CD4-positive, alpha-beta memory T cell (primary cell): Measurements from ENCODE around the gene SLMAP. TPM values are rescaled to one million over a fixed set of nuclear protein-coding genes. Genes with fewer than 3 reads are reported as not detected.
"Not testable (repeated sequence)": the region's sequence is repeated elsewhere in the genome, so short reads cannot be mapped to it uniquely, and the experiment has no call there.

ENCODE experiments used
- CTCF ChIA-PET: fragments of 350-600 bp; sonication (Branson Sonifier 250); formaldehyde crosslinking; loops from one replicate; lab custom pipeline; 2021; ENCODE audit warnings: inconsistent platforms; ENCODE audit not compliant: partially characterized antibody; lab: Charles Lee
- POLR2A ChIA-PET: fragments of 350-600 bp; sonication (Branson Sonifier 250); formaldehyde crosslinking; loops from one replicate; lab custom pipeline; 2021; ENCODE audit not compliant: partially characterized antibody; lab: Charles Lee
- DNase-seq, 5 donors: peaks; one replicate each; pipeline versions ENCODE4 v3.0.0 to v3.0.0-alpha.2; 2020 to 2022; ENCODE audit warnings: mixed read lengths in 1 of 5
- H3K27ac ChIP-seq: one replicate; pipeline ENCODE4 v1.7.0; 2013; ENCODE audit warnings: low read depth, low read length
- H3K27me3 ChIP-seq: 2 replicates; pipeline ENCODE4 v1.7.0; 2013; ENCODE audit warnings: mild to moderate bottlenecking, low read length, moderate library complexity; ENCODE audit not compliant: insufficient read depth
- H3K36me3 ChIP-seq: 2 replicates; pipeline ENCODE4 v1.7.0; 2013; ENCODE audit warnings: mild to moderate bottlenecking, low read length, moderate library complexity; ENCODE audit not compliant: insufficient read depth
- H3K4me1 ChIP-seq: 2 replicates; pipeline ENCODE4 v1.7.0; 2013; ENCODE audit warnings: mild to moderate bottlenecking, low read length, moderate library complexity; ENCODE audit not compliant: insufficient read depth
- H3K4me3 ChIP-seq, 2 donors: one replicate each; pipeline ENCODE4 v1.7.0; 2013; ENCODE audit warnings: low read length in 2 of 2, mild to moderate bottlenecking in 1 of 2
- H3K9me3 ChIP-seq, 2 donors: one replicate each; pipeline ENCODE4 v1.7.0; 2013; ENCODE audit warnings: low read length in 2 of 2, control low read depth in 1 of 2; ENCODE audit not compliant: control insufficient read depth in 1 of 2
- H3K27ac Mint-ChIP-seq, 7 donors: one replicate each; pipeline ENCODE4 v1.8.0; 2020 to 2021; ENCODE audit warnings: mixed read lengths in 7 of 7, mild to moderate bottlenecking in 6 of 7, inconsistent platforms in 3 of 7, moderate library complexity in 3 of 7
- H3K27me3 Mint-ChIP-seq, 2 donors: one replicate each; pipeline ENCODE4 v1.8.0; 2020 to 2021; ENCODE audit warnings: mixed read lengths in 2 of 2
- H3K36me3 Mint-ChIP-seq, 2 donors: one replicate each; pipeline ENCODE4 v1.8.0; 2020 to 2021; ENCODE audit warnings: mixed read lengths in 2 of 2, inconsistent platforms in 1 of 2, mild to moderate bottlenecking in 1 of 2
- H3K4me1 Mint-ChIP-seq, 4 donors: one replicate each; pipeline ENCODE4 v1.8.0; 2020 to 2021; ENCODE audit warnings: mixed read lengths in 4 of 4, mild to moderate bottlenecking in 1 of 4
- H3K4me3 Mint-ChIP-seq, 8 donors: one replicate each; pipeline ENCODE4 v1.8.0; 2020 to 2021; ENCODE audit warnings: mixed read lengths in 8 of 8, mild to moderate bottlenecking in 7 of 8, moderate library complexity in 6 of 8, inconsistent platforms in 3 of 8
- H3K9me3 Mint-ChIP-seq, 8 donors: one replicate each; pipeline ENCODE4 v1.8.0; 2020 to 2021; ENCODE audit warnings: mixed read lengths in 8 of 8, mild to moderate bottlenecking in 5 of 8, inconsistent platforms in 3 of 8, moderate library complexity in 1 of 8
- intact Hi-C: fragments of 100-400 bp; cut with micrococcal nuclease; formaldehyde crosslinking; loops from one replicate; pipeline ENCODE4 v1.15.1; 2023
- polyA plus RNA-seq, 2 donors: library from polyadenylated mRNA; unstranded; fragments of 300-500 nt; fragmentation: Illumina TruSeq; gene quantifications; one replicate each; pipeline ENCODE4 v1.2.3, GENCODE V29; 2021
- total RNA-seq, 2 experiments: library from RNA; stranded (reverse); gene quantifications; one replicate each; pipeline ENCODE4 v1.2.3, GENCODE V29; 2021

SLMAP gene
- total and polyA plus RNA-seq, 4 experiments from 2014 or later: 17.5 to 69.0 (median 43.0) TPM

GRCh38 chr3:57803647-57804081 is 47.6 kb downstream of the SLMAP start:
- intact Hi-C loops: loop anchor here (5.0 kb wide), 1 partner anchor 46 kb away; the partner anchor contains the start of gene SLMAP
- H3K9me3 Mint-ChIP-seq: peaks cover 0 to 3% (median 0%) of the 10 kb centered on the region in 8 donors
- H3K27me3 ChIP-seq: no peaks in the 10 kb centered on the region
- DNase-seq: peak in 2 of 5 donors; percentile 9 to 15
- H3K4me1 ChIP-seq: peaks cover 48% of the 10 kb centered on the region
- no peaks in the 10 kb centered on the region for H3K36me3 ChIP-seq
- H3K36me3 Mint-ChIP-seq: no peaks in the 10 kb centered on the region
- H3K4me1 Mint-ChIP-seq: peaks cover 52 to 72% (median 65%) of the 10 kb centered on the region in 4 donors
- no peaks in the 10 kb centered on the region for H3K9me3 ChIP-seq
- POLR2A ChIA-PET: interaction anchor here (0.6 kb wide), 1 partner anchor 12 kb away, joined by 3 read pairs; no protein-coding TSS in a partner anchor
- H3K27me3 Mint-ChIP-seq: no peaks in the 10 kb centered on the region
- peak overlapping the region in 1 of 2 donors; percentile 25 for H3K4me3 ChIP-seq
- peak overlapping the region; percentile 26 to 93 (median 81) for H3K27ac Mint-ChIP-seq
- CTCF ChIA-PET: no interaction called here
- peak overlapping the region; percentile 52 to 88 (median 74) for H3K4me3 Mint-ChIP-seq
- peak overlapping the region; percentile 13 for H3K27ac ChIP-seq

- Mint-ChIP-seq H3K36me3 (no peaks in the 10 kb centered on the region), H3K4me3 (peak overlapping the region in 4 of 8 donors; percentile 6 to 74 (median 10)), H3K27ac (peak overlapping the region in 3 of 7 donors; percentile 42 to 81 (median 45)), H3K27me3 (no peaks in the 10 kb centered on the region), H3K9me3 (peaks cover 0 to 3% (median 0%) of the 10 kb centered on the region in 8 donors), H3K4me1 (peaks cover 52 to 76% (median 64%) of the 10 kb centered on the region in 4 donors)
- H3K4me3 ChIP-seq: no peak overlapping the region
- H3K27ac ChIP-seq: no peak overlapping the region
- no peaks in the 10 kb centered on the region for H3K36me3 ChIP-seq
- no peaks in the 10 kb centered on the region for H3K9me3 ChIP-seq
- ChIA-PET POLR2A (interaction anchor here (0.6 kb wide), 1 partner anchor 41 kb away, joined by 5 read pairs; no protein-coding TSS in a partner anchor), CTCF (no interaction called here)
- H3K4me1 ChIP-seq: peaks cover 48% of the 10 kb centered on the region
- no peak for DNase-seq
- intact Hi-C loops: no loop called here
- no peaks in the 10 kb centered on the region for H3K27me3 ChIP-seq
Measured at GRCh38 chr3:57805266-57805665, 49.2 kb downstream of the SLMAP start.

GRCh38 chr3:57805674-57806073 is 49.6 kb downstream of the SLMAP start:
- Histone ChIP-seq H3K9me3 (no peaks in the 10 kb centered on the region), H3K27me3 (no peaks in the 10 kb centered on the region), H3K4me1 (peaks cover 48% of the 10 kb centered on the region), H3K4me3 (no peak overlapping the region), H3K27ac (no peak overlapping the region), H3K36me3 (no peaks in the 10 kb centered on the region)
- CTCF ChIA-PET: interaction anchor here (1.4 kb wide), 1 partner anchor 10 kb away, joined by 3 read pairs; no protein-coding TSS in a partner anchor
- peaks cover 52 to 75% (median 64%) of the 10 kb centered on the region in 4 donors for H3K4me1 Mint-ChIP-seq
- intact Hi-C loops: no loop called here
- H3K9me3 Mint-ChIP-seq: peaks cover 0 to 3% (median 0%) of the 10 kb centered on the region in 8 donors
- POLR2A ChIA-PET: interaction anchor here (0.6 to 0.7 kb wide), 2 partner anchors 41 to 602 kb away, joined by 3 to 5 read pairs; no protein-coding TSS in a partner anchor
- no peaks in the 10 kb centered on the region for H3K36me3 Mint-ChIP-seq
- no peaks in the 10 kb centered on the region for H3K27me3 Mint-ChIP-seq
- no peak for DNase-seq
- H3K4me3 Mint-ChIP-seq: peak overlapping the region in 4 of 8 donors; percentile 0 to 14 (median 6)
- H3K27ac Mint-ChIP-seq: peak overlapping the region in 2 of 7 donors; percentile 1 to 45

- Mint-ChIP-seq H3K4me1 (peaks cover 55 to 75% (median 65%) of the 10 kb centered on the region in 4 donors), H3K27ac (peak overlapping the region in 1 of 7 donors; percentile 1)
- H3K36me3 ChIP-seq, H3K9me3 ChIP-seq, intact Hi-C loops, H3K27ac ChIP-seq, DNase-seq, H3K27me3 ChIP-seq, H3K4me3 Mint-ChIP-seq, H3K9me3 Mint-ChIP-seq, H3K27me3 Mint-ChIP-seq, H3K4me3 ChIP-seq, H3K36me3 Mint-ChIP-seq: not testable (repeated sequence)
- ChIA-PET POLR2A (interaction anchor here (0.6 to 0.7 kb wide), 2 partner anchors 100 to 603 kb away, joined by 3 read pairs; no protein-coding TSS in a partner anchor), CTCF (interaction anchor here (1.2 to 1.4 kb wide), 2 partner anchors 9 to 210 kb away, joined by 3 read pairs; no protein-coding TSS in a partner anchor)
- peaks cover 48% of the 10 kb centered on the region for H3K4me1 ChIP-seq
Measured at GRCh38 chr3:57806195-57806594, 50.1 kb downstream of the SLMAP start.

- ChIA-PET CTCF (no interaction called here), POLR2A (no interaction called here)
- H3K27me3 ChIP-seq: no peaks in the 10 kb centered on the region
- no peaks in the 10 kb centered on the region for H3K27me3 Mint-ChIP-seq
- H3K9me3 ChIP-seq: no peaks in the 10 kb centered on the region
- no peaks in the 10 kb centered on the region for H3K36me3 ChIP-seq
- H3K4me3 Mint-ChIP-seq: peak overlapping the region in 1 of 8 donors; percentile 1
- peaks cover 0 to 4% (median 0%) of the 10 kb centered on the region in 8 donors for H3K9me3 Mint-ChIP-seq
- intact Hi-C loops: no loop called here
- H3K27ac Mint-ChIP-seq: no peak overlapping the region
- H3K27ac ChIP-seq: no peak overlapping the region
- H3K4me1 ChIP-seq: peaks cover 34% of the 10 kb centered on the region
- H3K36me3 Mint-ChIP-seq: peaks cover 2 to 7% of the 10 kb centered on the region in 2 donors
- no peak for DNase-seq
- peaks cover 40 to 62% (median 49%) of the 10 kb centered on the region in 4 donors for H3K4me1 Mint-ChIP-seq
- no peak overlapping the region for H3K4me3 ChIP-seq
Measured at GRCh38 chr3:57808961-57809608, 53.0 kb downstream of the SLMAP start.

GRCh38 chr3:57809609-57809968 is 53.5 kb downstream of the SLMAP start:
- ChIA-PET CTCF (no interaction called here), POLR2A (no interaction called here)
- Histone ChIP-seq H3K36me3 (no peaks in the 10 kb centered on the region), H3K27me3 (no peaks in the 10 kb centered on the region), H3K27ac (no peak overlapping the region), H3K4me1 (peaks cover 34% of the 10 kb centered on the region), H3K4me3 (no peak overlapping the region), H3K9me3 (no peaks in the 10 kb centered on the region)
- H3K4me3 Mint-ChIP-seq: no peak overlapping the region
- DNase-seq: no peak
- peaks cover 41 to 63% (median 50%) of the 10 kb centered on the region in 4 donors for H3K4me1 Mint-ChIP-seq
- peaks cover 0 to 4% (median 0%) of the 10 kb centered on the region in 8 donors for H3K9me3 Mint-ChIP-seq
- peaks cover 2 to 7% of the 10 kb centered on the region in 2 donors for H3K36me3 Mint-ChIP-seq
- H3K27me3 Mint-ChIP-seq: no peaks in the 10 kb centered on the region
- intact Hi-C loops: no loop called here
- H3K27ac Mint-ChIP-seq: no peak overlapping the region

- H3K27ac ChIP-seq: no peak overlapping the region
- H3K4me1 Mint-ChIP-seq: peaks cover 41 to 63% (median 50%) of the 10 kb centered on the region in 4 donors
- H3K27ac Mint-ChIP-seq: no peak overlapping the region
- ChIA-PET CTCF (no interaction called here), POLR2A (interaction anchor here (1.5 kb wide), 1 partner anchor 54 kb away, joined by 5 read pairs; the partner anchor contains the start of gene SLMAP)
- peaks cover 34% of the 10 kb centered on the region for H3K4me1 ChIP-seq
- H3K9me3 ChIP-seq: no peaks in the 10 kb centered on the region
- H3K36me3 Mint-ChIP-seq: peaks cover 2 to 7% of the 10 kb centered on the region in 2 donors
- H3K27me3 Mint-ChIP-seq: no peaks in the 10 kb centered on the region
- H3K4me3 ChIP-seq: no peak overlapping the region
- no peak for DNase-seq
- no peaks in the 10 kb centered on the region for H3K27me3 ChIP-seq
- intact Hi-C loops: no loop called here
- H3K4me3 Mint-ChIP-seq: no peak overlapping the region
- H3K9me3 Mint-ChIP-seq: peaks cover 0 to 4% (median 0%) of the 10 kb centered on the region in 8 donors
- no peaks in the 10 kb centered on the region for H3K36me3 ChIP-seq
Measured at GRCh38 chr3:57810048-57810447, 53.9 kb downstream of the SLMAP start.
